Smooth muscle cell (in vitro differentiated cells): ENCODE results near the gene DOCK8. TPM values are rescaled to one million over a fixed set of nuclear protein-coding genes. Genes with fewer than 3 reads are reported as not detected.

Source experiments
- DNase-seq: peaks from one replicate; lab custom pipeline; 2025; ENCODE audit not compliant: unreplicated experiment; lab: John Stamatoyannopoulos, UW
- H2AFZ ChIP-seq: fragments of 200-600 bp; sonication (generic); 2 replicates; pipeline ENCODE4 v1.6.0; 2016; ENCODE audit warnings: antibody characterized with exemption, low read depth, mild to moderate bottlenecking
- H3F3A ChIP-seq: fragments of 200-600 bp; sonication (generic); 2 replicates; pipeline ENCODE4 v1.6.0; 2017; ENCODE audit warnings: antibody characterized with exemption, low read depth
- H3K27ac ChIP-seq: fragments of 200-600 bp; sonication (generic); 2 replicates; pipeline ENCODE4 v1.5.1; 2016; ENCODE audit warnings: low read depth, mild to moderate bottlenecking
- H3K27me3 ChIP-seq: fragments of 200-600 bp; sonication (generic); 2 replicates; pipeline ENCODE4 v1.6.1; 2016; ENCODE audit warnings: low read depth, mild to moderate bottlenecking
- H3K36me3 ChIP-seq: fragments of 200-600 bp; sonication (generic); 2 replicates; pipeline ENCODE4 v1.5.1; 2016; ENCODE audit warnings: low read depth
- H3K4me1 ChIP-seq: fragments of 200-600 bp; sonication (generic); 2 replicates; pipeline ENCODE4 v1.5.1; 2016; ENCODE audit warnings: low read depth
- H3K4me2 ChIP-seq: fragments of 200-600 bp; sonication (generic); 2 replicates; pipeline ENCODE4 v1.6.0; 2016; ENCODE audit warnings: mild to moderate bottlenecking
- H3K4me3 ChIP-seq: fragments of 200-600 bp; sonication (generic); 2 replicates; pipeline ENCODE4 v1.5.1; 2016; ENCODE audit warnings: mild to moderate bottlenecking
- H3K79me2 ChIP-seq: fragments of 200-600 bp; sonication (generic); 2 replicates; pipeline ENCODE4 v1.6.0; 2016; ENCODE audit warnings: low read depth, mild to moderate bottlenecking
- H3K9ac ChIP-seq: fragments of 200-600 bp; sonication (generic); 2 replicates; pipeline ENCODE4 v1.6.0; 2016; ENCODE audit warnings: low read depth
- H3K9me3 ChIP-seq: fragments of 200-600 bp; sonication (generic); replicated peaks from 2 replicates; pipeline ENCODE4 v1.5.1; 2016; ENCODE audit warnings: low read depth
- H4K20me1 ChIP-seq: fragments of 200-600 bp; sonication (generic); 2 replicates; pipeline ENCODE4 v1.6.0; 2016; ENCODE audit warnings: low read depth
- WGBS: methylation state at CpG from one replicate; pipeline ENCODE4 v1.1.7; 2016; ENCODE audit warnings: low lambda C conversion rate; 5-methylcytosine and 5-hydroxymethylcytosine counted together
- polyA plus RNA-seq: library from polyadenylated mRNA; unstranded; fragments of >200 nt; fragmentation: Nextera tagmentation; extraction: Ambion mirVana; gene quantifications from 2 replicates; pipeline ENCODE4 v1.2.1, GENCODE V29; 2016
- total RNA-seq: library from RNA; depleted of rRNA; stranded (reverse); fragments of >200 nt; gene quantifications from 2 replicates; pipeline ENCODE4 v1.2.3, GENCODE V29; 2014
- TF ChIP-seq, protein P1 (sequence below): fragments of 200-600 bp; sonication (generic); IDR thresholded peaks from 2 replicates; pipeline ENCODE4 v1.5.1; 2017; ENCODE audit warnings: borderline replicate concordance, mild to moderate bottlenecking, antibody characterized with exemption; ENCODE audit not compliant: insufficient read depth, poor library complexity, severe bottlenecking

DOCK8 gene
- total and polyA plus RNA-seq, 2 experiments from 2014 or later, result 0.18 to 4.9 TPM

DNA sequence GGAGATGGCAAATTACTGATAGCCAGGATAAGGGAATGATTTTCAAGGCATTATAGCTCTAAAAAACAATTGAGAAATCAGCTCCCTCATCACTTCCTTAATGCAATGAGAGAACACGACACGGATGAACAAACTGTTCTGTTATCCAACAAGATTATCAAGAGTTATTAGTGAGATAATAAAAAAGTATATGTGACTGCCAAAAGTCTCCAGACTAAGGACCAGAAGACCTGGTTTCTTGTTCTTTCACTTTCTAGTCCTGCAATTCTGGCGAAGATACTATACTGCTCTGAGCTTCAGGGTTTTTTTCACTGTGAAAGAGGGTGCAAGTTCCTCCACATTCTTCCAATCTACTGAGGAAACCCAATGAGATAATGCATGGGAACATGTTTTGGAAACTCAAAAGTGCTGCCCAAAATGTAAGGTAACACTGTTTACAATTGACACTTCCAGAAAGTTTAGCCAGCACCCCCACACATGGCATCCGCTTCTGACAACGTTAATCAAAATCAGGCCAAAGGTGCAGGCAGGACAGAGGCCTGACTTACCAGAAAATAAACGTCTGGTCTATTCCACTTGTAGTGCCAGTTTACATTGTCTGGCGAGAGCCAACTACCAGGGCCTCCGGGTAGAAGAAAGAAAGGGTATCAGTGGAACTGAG lies 254.2 kb downstream of the DOCK8 start:
- Histone ChIP-seq H3K4me3 (no peak overlapping the region), H2AFZ (peak overlapping the region; percentile 22), H3K9me3 (no peaks in the 10 kb centered on the region), H3K36me3 (no peaks in the 10 kb centered on the region), H3K27ac (no peak overlapping the region), H3K27me3 (no peaks in the 10 kb centered on the region), H3F3A (no peaks in the 10 kb centered on the region), H3K4me1 (peaks cover 6% of the 10 kb centered on the region), H3K4me2 (peak overlapping the region; percentile 60), H3K79me2 (no peaks in the 10 kb centered on the region), H4K20me1 (no peaks in the 10 kb centered on the region), H3K9ac (no peak overlapping the region)
- WGBS, result 71% methylated on average over 8 of the region's 8 CpGs
- TF ChIP-seq, protein P1, sequence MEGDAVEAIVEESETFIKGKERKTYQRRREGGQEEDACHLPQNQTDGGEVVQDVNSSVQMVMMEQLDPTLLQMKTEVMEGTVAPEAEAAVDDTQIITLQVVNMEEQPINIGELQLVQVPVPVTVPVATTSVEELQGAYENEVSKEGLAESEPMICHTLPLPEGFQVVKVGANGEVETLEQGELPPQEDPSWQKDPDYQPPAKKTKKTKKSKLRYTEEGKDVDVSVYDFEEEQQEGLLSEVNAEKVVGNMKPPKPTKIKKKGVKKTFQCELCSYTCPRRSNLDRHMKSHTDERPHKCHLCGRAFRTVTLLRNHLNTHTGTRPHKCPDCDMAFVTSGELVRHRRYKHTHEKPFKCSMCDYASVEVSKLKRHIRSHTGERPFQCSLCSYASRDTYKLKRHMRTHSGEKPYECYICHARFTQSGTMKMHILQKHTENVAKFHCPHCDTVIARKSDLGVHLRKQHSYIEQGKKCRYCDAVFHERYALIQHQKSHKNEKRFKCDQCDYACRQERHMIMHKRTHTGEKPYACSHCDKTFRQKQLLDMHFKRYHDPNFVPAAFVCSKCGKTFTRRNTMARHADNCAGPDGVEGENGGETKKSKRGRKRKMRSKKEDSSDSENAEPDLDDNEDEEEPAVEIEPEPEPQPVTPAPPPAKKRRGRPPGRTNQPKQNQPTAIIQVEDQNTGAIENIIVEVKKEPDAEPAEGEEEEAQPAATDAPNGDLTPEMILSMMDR, result no peak
- DNase-seq, result no peak

DNA sequence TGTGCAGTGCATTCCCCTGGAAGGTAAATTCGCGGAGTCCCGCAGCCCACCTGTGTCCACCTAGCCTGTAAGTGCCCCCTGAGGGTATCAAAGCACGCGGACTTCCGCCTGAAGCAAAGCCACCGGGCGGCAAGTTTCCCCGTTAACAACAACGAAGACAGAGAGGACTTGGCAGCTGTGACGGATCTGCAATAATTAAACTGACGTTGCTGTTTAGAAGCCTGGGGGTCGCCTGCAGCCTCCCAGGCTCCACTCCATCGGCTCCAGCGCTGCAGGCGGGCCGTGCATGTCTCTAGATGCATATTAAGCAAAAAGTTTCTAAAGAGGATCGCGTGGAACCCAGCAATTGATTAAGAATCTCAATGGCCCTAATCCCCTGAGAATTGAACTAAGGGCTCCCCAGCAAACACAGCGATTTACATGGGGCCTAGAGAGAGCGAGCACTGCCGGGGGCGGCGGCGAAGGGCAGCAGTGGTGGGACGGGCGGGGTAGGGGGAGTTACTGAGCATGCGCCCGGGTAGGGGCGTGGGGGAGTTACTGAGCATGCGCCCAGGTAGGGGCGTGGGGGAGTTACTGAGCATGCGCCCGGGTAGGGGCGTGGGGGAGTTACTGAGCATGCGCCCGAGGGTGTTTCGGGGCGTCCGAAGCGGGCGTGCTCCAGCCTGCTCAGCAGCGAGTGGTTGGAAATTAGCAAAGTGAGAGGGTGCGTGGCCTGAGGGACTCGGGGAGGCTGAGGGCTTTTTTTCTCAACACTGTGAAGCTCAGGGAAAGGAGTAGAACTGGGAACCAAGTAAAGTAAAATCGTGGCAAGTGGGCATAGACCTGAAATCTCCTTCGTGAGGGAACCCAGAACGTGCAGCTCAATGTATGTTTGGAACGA lies 255.2 kb downstream of the DOCK8 start:
- DNase-seq, result peak; percentile 86
- no peaks in the 10 kb centered on the region for H3K79me2 ChIP-seq
- H3K4me3 ChIP-seq, result peak overlapping the region; percentile 68
- peak overlapping the region; percentile 94 for H2AFZ ChIP-seq
- WGBS, result 4% methylated on average over 47 of the region's 49 CpGs
- H3K27me3 ChIP-seq, result no peaks in the 10 kb centered on the region
- no peak overlapping the region for H3K27ac ChIP-seq
- H3K4me2 ChIP-seq, result peak overlapping the region; percentile 91
- no peaks in the 10 kb centered on the region for H4K20me1 ChIP-seq
- no peaks in the 10 kb centered on the region for H3F3A ChIP-seq
- peaks cover 6% of the 10 kb centered on the region for H3K4me1 ChIP-seq
- no peaks in the 10 kb centered on the region for H3K36me3 ChIP-seq
- H3K9ac ChIP-seq, result peak overlapping the region; percentile 52
- TF ChIP-seq, protein P1, result no peak
- no peaks in the 10 kb centered on the region for H3K9me3 ChIP-seq

DNA sequence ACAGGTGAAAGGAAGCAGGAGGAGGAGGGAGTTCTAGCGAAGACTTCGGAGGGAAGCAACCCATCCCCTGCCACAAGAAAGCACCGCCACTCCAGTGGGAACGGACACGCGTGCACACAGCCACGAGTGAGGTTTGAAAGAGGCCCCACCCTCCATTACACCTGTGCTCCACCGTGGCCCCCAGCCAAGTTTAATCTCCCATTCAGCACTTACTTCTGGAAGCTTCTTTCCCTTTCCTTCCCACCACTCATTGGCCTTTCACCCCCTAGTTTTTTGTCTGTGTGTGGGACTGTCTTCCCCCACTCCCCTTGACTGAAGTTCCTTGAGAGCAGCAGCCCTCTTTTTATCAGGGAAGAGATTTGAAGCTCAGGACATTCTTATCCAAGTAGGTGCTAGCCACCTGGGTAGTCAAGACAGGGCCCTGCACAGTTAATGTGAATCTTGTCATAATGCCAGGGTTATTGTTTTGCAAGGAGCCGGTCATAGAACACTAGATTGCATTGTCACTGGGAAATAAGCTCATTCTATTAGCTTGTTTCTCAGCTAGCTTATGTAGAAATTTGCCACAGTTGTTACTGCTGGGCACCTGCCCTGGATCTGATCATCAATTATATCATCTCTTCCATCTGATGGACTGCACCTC lies 256.0 kb downstream of the DOCK8 start:
- no peak for DNase-seq
- WGBS, result 29% methylated on average over 9 of the region's 9 CpGs
- Histone ChIP-seq H3K36me3 (no peaks in the 10 kb centered on the region), H3K9me3 (no peaks in the 10 kb centered on the region), H3K27me3 (no peaks in the 10 kb centered on the region), H3K27ac (no peak overlapping the region), H3K9ac (peak overlapping the region; percentile 2), H3K79me2 (no peaks in the 10 kb centered on the region), H3F3A (no peaks in the 10 kb centered on the region), H2AFZ (peak overlapping the region; percentile 93), H3K4me3 (peak overlapping the region; percentile 68), H3K4me1 (peaks cover 6% of the 10 kb centered on the region), H3K4me2 (peak overlapping the region; percentile 91), H4K20me1 (no peaks in the 10 kb centered on the region)
- TF ChIP-seq, protein P1, result no peak
